Measurements from ENCODE around the gene VWA8. TPM values are rescaled to one million over a fixed set of nuclear protein-coding genes. Genes with fewer than 3 reads are reported as not detected.

Gene VWA8
- total RNA-seq, 1 donor = 21.4 TPM

- no peak overlapping the region for H2AFZ ChIP-seq (ENCODE audit: low read length)
- peaks cover 22% of the 10 kb centered on the region for H3K4me1 ChIP-seq (ENCODE audit: insufficient read depth, low read length)
- no peak overlapping the region for H3K4me2 ChIP-seq (ENCODE audit: insufficient read depth, low read length)
- no peaks in the 10 kb centered on the region for H3K36me3 ChIP-seq (ENCODE audit: insufficient read depth, low read length)
- TF ChIP-seq CTCF (IDR thresholded peaks at IDR 0.05; ENCODE audit: extremely low read depth, low read depth, low read length) = no peak
- peak overlapping the region; percentile 34 for H3K27ac ChIP-seq (ENCODE audit: low read depth, low read length)
- H3K9me3 ChIP-seq (ENCODE audit: low read depth, low read length) = no peaks in the 10 kb centered on the region
- no peak overlapping the region for H3K4me3 ChIP-seq (ENCODE audit: insufficient read depth, low read length)
- no peaks in the 10 kb centered on the region for H4K20me1 ChIP-seq (ENCODE audit: insufficient read depth, low read length)
- peak; percentile 29 for DNase-seq (ENCODE audit: insufficient read length, low spot score, missing footprints)
- no peaks in the 10 kb centered on the region for H3K27me3 ChIP-seq (ENCODE audit: insufficient read depth, low read length)
- no peaks in the 10 kb centered on the region for H3K79me2 ChIP-seq (ENCODE audit: insufficient read depth, low read length)
These were observed 259.2 kb downstream of the VWA8 start for GRCh38 chr13:41701676-41702075.

- peak; percentile 2 for DNase-seq (ENCODE audit: insufficient read length, low spot score, missing footprints)
- Histone ChIP-seq H3K27me3 (ENCODE audit: insufficient read depth, low read length) (no peaks in the 10 kb centered on the region), H3K9me3 (ENCODE audit: low read depth, low read length) (no peaks in the 10 kb centered on the region), H3K27ac (ENCODE audit: low read depth, low read length) (peak overlapping the region; percentile 34), H3K36me3 (ENCODE audit: insufficient read depth, low read length) (no peaks in the 10 kb centered on the region), H3K4me3 (ENCODE audit: insufficient read depth, low read length) (no peak overlapping the region), H3K4me1 (ENCODE audit: insufficient read depth, low read length) (peaks cover 25% of the 10 kb centered on the region), H4K20me1 (ENCODE audit: insufficient read depth, low read length) (no peaks in the 10 kb centered on the region), H3K79me2 (ENCODE audit: insufficient read depth, low read length) (no peaks in the 10 kb centered on the region), H2AFZ (ENCODE audit: low read length) (no peak overlapping the region), H3K4me2 (ENCODE audit: insufficient read depth, low read length) (peak overlapping the region; percentile 58)
- no peak for TF ChIP-seq CTCF (IDR thresholded peaks at IDR 0.05; ENCODE audit: extremely low read depth, low read depth, low read length)
These were observed 260.1 kb downstream of the VWA8 start for GRCh38 chr13:41700790-41701310.

GRCh38 chr13:41699759-41700158, 261.1 kb downstream of the VWA8 start:
- H3K79me2 ChIP-seq (ENCODE audit: insufficient read depth, low read length) = no peaks in the 10 kb centered on the region
- H3K27me3 ChIP-seq (ENCODE audit: insufficient read depth, low read length) = no peaks in the 10 kb centered on the region
- H3K27ac ChIP-seq (ENCODE audit: low read depth, low read length) = no peak overlapping the region
- H2AFZ ChIP-seq (ENCODE audit: low read length) = no peak overlapping the region
- peaks cover 34% of the 10 kb centered on the region for H3K4me1 ChIP-seq (ENCODE audit: insufficient read depth, low read length)
- no peaks in the 10 kb centered on the region for H4K20me1 ChIP-seq (ENCODE audit: insufficient read depth, low read length)
- TF ChIP-seq CTCF (IDR thresholded peaks at IDR 0.05; ENCODE audit: extremely low read depth, low read depth, low read length) = no peak
- no peak overlapping the region for H3K4me2 ChIP-seq (ENCODE audit: insufficient read depth, low read length)
- H3K9me3 ChIP-seq (ENCODE audit: low read depth, low read length) = no peaks in the 10 kb centered on the region
- no peak overlapping the region for H3K4me3 ChIP-seq (ENCODE audit: insufficient read depth, low read length)
- no peak for DNase-seq (ENCODE audit: insufficient read length, low spot score, missing footprints)
- H3K36me3 ChIP-seq (ENCODE audit: insufficient read depth, low read length) = no peaks in the 10 kb centered on the region

- H3K4me1 ChIP-seq (ENCODE audit: insufficient read depth, low read length) = peaks cover 50% of the 10 kb centered on the region
- no peaks in the 10 kb centered on the region for H4K20me1 ChIP-seq (ENCODE audit: insufficient read depth, low read length)
- no peak overlapping the region for H3K4me3 ChIP-seq (ENCODE audit: insufficient read depth, low read length)
- no peak overlapping the region for H2AFZ ChIP-seq (ENCODE audit: low read length)
- no peak for DNase-seq (ENCODE audit: insufficient read length, low spot score, missing footprints)
- H3K27ac ChIP-seq (ENCODE audit: low read depth, low read length) = no peak overlapping the region
- no peaks in the 10 kb centered on the region for H3K79me2 ChIP-seq (ENCODE audit: insufficient read depth, low read length)
- H3K4me2 ChIP-seq (ENCODE audit: insufficient read depth, low read length) = no peak overlapping the region
- H3K36me3 ChIP-seq (ENCODE audit: insufficient read depth, low read length) = no peaks in the 10 kb centered on the region
- no peaks in the 10 kb centered on the region for H3K27me3 ChIP-seq (ENCODE audit: insufficient read depth, low read length)
- no peak for TF ChIP-seq CTCF (IDR thresholded peaks at IDR 0.05; ENCODE audit: extremely low read depth, low read depth, low read length)
- no peaks in the 10 kb centered on the region for H3K9me3 ChIP-seq (ENCODE audit: low read depth, low read length)
These were observed 263.3 kb downstream of the VWA8 start for GRCh38 chr13:41697578-41697977.
